Muscle layer of colon (tissue), 2 donors: ENCODE results near the gene WWOX.

Experiments
- H3K27ac ChIP-seq: one replicate; pipeline ENCODE4 v1.7.0; 2013; ENCODE audit warnings: low read depth, mild to moderate bottlenecking, low read length, moderate library complexity
- H3K27me3 ChIP-seq, 2 donors: one replicate each; pipeline ENCODE4 v1.7.0; 2013; ENCODE audit warnings: low read length in 2 of 2, mild to moderate bottlenecking in 2 of 2; ENCODE audit not compliant: insufficient read depth in 2 of 2, control insufficient read depth in 1 of 2
- H3K36me3 ChIP-seq: one replicate; pipeline ENCODE4 v1.7.0; 2013; ENCODE audit warnings: mild to moderate bottlenecking, low read length; ENCODE audit not compliant: insufficient read depth
- H3K4me1 ChIP-seq: one replicate; pipeline ENCODE4 v1.7.0; 2013; ENCODE audit warnings: mild to moderate bottlenecking, low read length; ENCODE audit not compliant: insufficient read depth
- H3K4me3 ChIP-seq, 2 donors: one replicate each; pipeline ENCODE4 v1.7.0; 2013; ENCODE audit warnings: low read length in 2 of 2, low read depth in 1 of 2, mild to moderate bottlenecking in 1 of 2, moderate library complexity in 1 of 2
- H3K9ac ChIP-seq: one replicate; pipeline ENCODE4 v1.7.0; 2013; ENCODE audit warnings: low read length
- H3K9me3 ChIP-seq: one replicate; pipeline ENCODE4 v1.7.0; 2013; ENCODE audit warnings: mild to moderate bottlenecking, low read length
- donor health status: abdominal sarcoma.
- donor health status: Adenocarcinoma of cecum.

Gene WWOX

DNA sequence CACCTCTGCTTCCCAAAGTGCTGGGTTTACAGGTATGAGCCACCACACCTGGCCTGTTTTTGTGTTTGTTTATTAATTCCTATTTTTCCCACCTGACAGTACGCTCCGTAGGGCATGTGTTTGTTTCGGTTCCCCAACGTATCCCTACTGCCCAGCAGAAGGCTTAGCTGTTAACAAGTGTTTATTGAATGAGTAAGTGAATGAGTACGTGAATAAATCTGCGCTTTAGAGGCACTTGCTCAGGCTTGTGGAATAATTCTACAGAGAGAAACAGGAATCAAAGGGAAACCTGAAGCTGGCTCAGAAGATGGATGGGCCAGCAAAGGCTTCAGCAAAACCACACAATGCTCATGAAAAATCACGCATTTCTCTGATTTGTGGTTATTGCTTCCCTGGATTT, 853.2 kb downstream of the WWOX start:
- no peaks in the 10 kb centered on the region for H3K27me3 ChIP-seq
- no peak overlapping the region for H3K9ac ChIP-seq

DNA sequence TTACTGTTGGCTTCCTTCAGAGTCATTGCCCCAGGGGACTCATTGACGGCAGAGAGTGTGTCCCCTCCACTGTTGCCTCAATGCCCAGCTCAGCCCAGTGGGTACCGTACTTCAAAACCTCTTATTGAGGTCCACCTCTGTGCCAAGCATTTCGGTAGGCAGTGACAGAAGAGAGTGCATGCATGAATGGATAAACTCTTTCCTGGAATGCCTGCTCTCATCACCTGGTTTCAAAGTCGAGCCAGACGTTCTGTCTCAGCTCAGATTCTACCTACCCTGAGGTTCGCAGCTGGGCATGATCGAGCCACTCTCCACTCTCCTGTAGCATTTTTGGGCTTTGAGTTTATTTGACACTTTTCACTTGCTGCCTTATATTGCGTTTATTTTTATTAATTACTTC, 854.1 kb downstream of the WWOX start:
- Histone ChIP-seq H3K36me3 (no peaks in the 10 kb centered on the region), H3K9ac (no peak overlapping the region), H3K4me3 (no peak overlapping the region), H3K4me1 (no peaks in the 10 kb centered on the region), H3K9me3 (no peaks in the 10 kb centered on the region), H3K27me3 (no peaks in the 10 kb centered on the region), H3K27ac (no peak overlapping the region)

More for the DNA sequence above, 853.2 kb downstream of the WWOX start:
- H3K4me1 ChIP-seq, result no peaks in the 10 kb centered on the region
- no peaks in the 10 kb centered on the region for H3K9me3 ChIP-seq
- no peak overlapping the region for H3K4me3 ChIP-seq
- H3K27ac ChIP-seq, result no peak overlapping the region
- no peaks in the 10 kb centered on the region for H3K36me3 ChIP-seq

DNA sequence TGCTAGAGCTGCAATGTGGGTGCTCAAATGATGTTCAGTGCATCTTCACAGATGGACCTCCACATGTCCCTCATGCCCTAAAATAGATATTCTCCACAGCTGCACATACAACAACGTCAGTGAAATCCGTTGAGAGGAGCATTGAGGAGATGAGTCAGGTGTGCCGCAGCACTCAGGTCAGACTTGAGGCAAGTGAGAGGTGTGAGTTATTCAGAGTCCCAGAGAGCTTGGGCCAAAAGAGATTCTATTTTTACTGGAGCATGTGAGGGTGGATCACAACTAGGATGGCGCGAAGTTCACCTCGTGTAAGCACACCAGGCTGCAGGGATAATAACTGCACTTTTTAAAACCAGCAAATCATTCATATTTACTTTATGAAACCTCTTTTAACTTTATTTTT, 855.8 kb downstream of the WWOX start:
- no peak overlapping the region for H3K9ac ChIP-seq
- no peak overlapping the region for H3K4me3 ChIP-seq
- no peaks in the 10 kb centered on the region for H3K4me1 ChIP-seq
- no peaks in the 10 kb centered on the region for H3K27me3 ChIP-seq
- no peaks in the 10 kb centered on the region for H3K9me3 ChIP-seq
- no peaks in the 10 kb centered on the region for H3K36me3 ChIP-seq
- no peak overlapping the region for H3K27ac ChIP-seq

- H3K4me3 ChIP-seq, result no peak overlapping the region
- no peaks in the 10 kb centered on the region for H3K9me3 ChIP-seq
- no peak overlapping the region for H3K9ac ChIP-seq
- H3K4me1 ChIP-seq, result no peaks in the 10 kb centered on the region
- no peaks in the 10 kb centered on the region for H3K36me3 ChIP-seq
- H3K27ac ChIP-seq, result no peak overlapping the region
- H3K27me3 ChIP-seq, result no peaks in the 10 kb centered on the region
Observed at GRCh38 chr16:78956859-78957258, 857.4 kb downstream of the WWOX start.

GRCh38 chr16:78957317-78958100, 858.1 kb downstream of the WWOX start:
- no peaks in the 10 kb centered on the region for H3K4me1 ChIP-seq
- H3K36me3 ChIP-seq, result no peaks in the 10 kb centered on the region
- no peak overlapping the region for H3K9ac ChIP-seq
- no peaks in the 10 kb centered on the region for H3K9me3 ChIP-seq
- H3K27me3 ChIP-seq, result no peaks in the 10 kb centered on the region
- no peak overlapping the region for H3K27ac ChIP-seq
- H3K4me3 ChIP-seq, result no peak overlapping the region

GRCh38 chr16:78961464-78961863, 862.0 kb downstream of the WWOX start:
- Histone ChIP-seq H3K27me3 (no peaks in the 10 kb centered on the region), H3K4me1 (no peaks in the 10 kb centered on the region)

DNA sequence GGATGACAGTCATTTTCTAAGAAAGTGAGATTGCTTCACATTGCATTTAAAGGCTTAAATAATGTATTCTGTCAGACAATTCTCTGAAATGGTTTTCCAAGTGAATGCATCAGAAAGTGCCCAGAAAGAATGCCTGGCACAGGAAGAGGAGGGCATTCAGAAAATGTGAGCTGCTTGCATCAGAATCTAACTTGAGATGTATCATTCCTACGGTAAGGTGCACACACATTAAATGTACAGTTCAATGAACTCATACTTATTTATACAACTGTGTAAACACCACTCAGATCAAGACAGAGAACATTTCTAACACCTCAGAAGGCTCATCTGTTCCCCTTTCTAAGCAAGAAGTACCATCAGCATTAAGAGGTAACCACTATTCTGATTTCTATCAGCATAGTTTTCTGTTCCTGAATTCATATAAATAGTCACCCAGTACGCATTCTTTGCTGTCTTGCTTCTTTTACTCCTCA, 863.0 kb downstream of the WWOX start:
- H3K9me3 ChIP-seq, result no peaks in the 10 kb centered on the region
- H3K36me3 ChIP-seq, result no peaks in the 10 kb centered on the region
- H3K27me3 ChIP-seq, result no peaks in the 10 kb centered on the region
- H3K27ac ChIP-seq, result no peak overlapping the region
- H3K9ac ChIP-seq, result no peak overlapping the region
- no peaks in the 10 kb centered on the region for H3K4me1 ChIP-seq
- H3K4me3 ChIP-seq, result no peak overlapping the region

More at GRCh38 chr16:78961464-78961863, 862.0 kb downstream of the WWOX start:
- H3K9ac ChIP-seq, result no peak overlapping the region
- H3K4me3 ChIP-seq, result no peak overlapping the region
- no peaks in the 10 kb centered on the region for H3K9me3 ChIP-seq
- no peak overlapping the region for H3K27ac ChIP-seq
- H3K36me3 ChIP-seq, result no peaks in the 10 kb centered on the region

DNA sequence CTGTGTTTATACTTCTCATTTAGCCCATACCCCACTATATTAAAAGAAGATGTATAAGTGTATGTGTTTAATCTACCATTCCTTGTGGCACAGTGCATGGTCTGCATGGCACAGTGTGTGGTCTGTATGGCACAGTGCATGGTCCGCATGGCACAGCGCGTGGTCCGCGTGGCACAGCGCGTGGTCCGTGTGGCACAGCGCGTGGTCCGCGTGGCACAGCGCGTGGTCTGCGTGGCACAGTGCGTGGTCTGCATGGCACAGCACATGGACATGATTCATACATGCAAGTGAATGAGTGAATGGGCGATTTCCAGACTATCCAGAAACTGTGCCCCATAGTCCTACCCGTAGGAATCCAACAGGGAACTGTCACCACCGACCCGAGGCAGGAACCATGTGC, 868.5 kb downstream of the WWOX start:
- Histone ChIP-seq H3K27me3 (no peaks in the 10 kb centered on the region), H3K4me3 (no peak overlapping the region), H3K27ac (no peak overlapping the region), H3K9ac (no peak overlapping the region), H3K36me3 (no peaks in the 10 kb centered on the region), H3K9me3 (no peaks in the 10 kb centered on the region), H3K4me1 (no peaks in the 10 kb centered on the region)

DNA sequence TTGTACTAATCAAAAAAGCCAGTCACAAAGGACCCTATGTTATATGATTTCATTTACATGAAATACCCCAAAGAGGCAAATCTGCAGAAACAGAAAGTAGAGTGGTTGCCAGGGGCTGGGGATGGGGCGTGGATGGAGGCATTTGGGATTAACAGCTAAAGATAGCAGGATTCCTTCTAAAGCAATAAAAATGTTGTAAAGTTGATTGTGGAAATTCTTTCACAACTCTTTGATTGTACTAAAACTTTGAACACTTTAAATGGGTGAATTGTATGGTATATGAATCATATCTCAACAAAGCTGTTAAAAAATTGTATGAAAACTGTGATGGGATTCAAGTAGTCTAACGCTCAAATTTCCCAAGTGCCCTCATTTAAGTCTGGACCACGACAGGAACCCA, 870.3 kb downstream of the WWOX start:
- Histone ChIP-seq H3K9ac (no peak overlapping the region), H3K4me1 (no peaks in the 10 kb centered on the region), H3K36me3 (no peaks in the 10 kb centered on the region), H3K9me3 (no peaks in the 10 kb centered on the region), H3K27me3 (no peaks in the 10 kb centered on the region), H3K4me3 (no peak overlapping the region), H3K27ac (no peak overlapping the region)

GRCh38 chr16:78970650-78971049, 871.2 kb downstream of the WWOX start:
- Histone ChIP-seq H3K27ac (no peak overlapping the region), H3K9me3 (no peaks in the 10 kb centered on the region), H3K36me3 (no peaks in the 10 kb centered on the region), H3K4me3 (no peak overlapping the region), H3K27me3 (no peaks in the 10 kb centered on the region), H3K4me1 (no peaks in the 10 kb centered on the region), H3K9ac (no peak overlapping the region)

- Histone ChIP-seq H3K4me3 (no peak overlapping the region), H3K4me1 (no peaks in the 10 kb centered on the region), H3K27me3 (no peaks in the 10 kb centered on the region), H3K9me3 (no peaks in the 10 kb centered on the region), H3K36me3 (no peaks in the 10 kb centered on the region), H3K9ac (no peak overlapping the region), H3K27ac (no peak overlapping the region)
Observed at GRCh38 chr16:78972006-78972405, 872.6 kb downstream of the WWOX start.

DNA sequence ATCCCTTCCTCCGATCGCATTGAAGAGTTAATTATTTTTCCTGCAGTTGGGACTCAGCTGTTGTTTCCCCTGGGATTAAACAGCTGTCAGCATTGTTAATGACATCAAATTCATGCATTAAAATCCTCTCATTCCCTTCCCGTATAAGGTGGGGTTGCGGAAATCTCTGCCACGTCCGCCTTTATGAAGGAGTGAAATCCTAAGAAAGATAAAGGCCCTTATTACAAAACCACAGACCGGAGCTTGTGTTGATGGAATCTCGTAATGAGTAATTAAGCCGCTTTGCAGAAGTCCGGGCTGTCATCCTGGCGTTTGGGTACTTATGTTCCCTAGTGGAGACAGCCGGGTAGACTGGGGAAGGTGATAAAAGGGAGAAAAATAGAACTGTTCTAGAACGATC, 873.5 kb downstream of the WWOX start:
- H3K4me1 ChIP-seq, result no peaks in the 10 kb centered on the region
- no peaks in the 10 kb centered on the region for H3K27me3 ChIP-seq
- no peak overlapping the region for H3K27ac ChIP-seq
- H3K4me3 ChIP-seq, result no peak overlapping the region
- no peak overlapping the region for H3K9ac ChIP-seq
- no peaks in the 10 kb centered on the region for H3K9me3 ChIP-seq
- H3K36me3 ChIP-seq, result no peaks in the 10 kb centered on the region
